Astrocyte (in vitro differentiated cells and primary cell): ENCODE results near the gene SNX27. TPM values are rescaled to one million over a fixed set of nuclear protein-coding genes. Genes with fewer than 3 reads are reported as not detected.

ENCODE experiments used
- DNase-seq: peaks from one replicate; pipeline ENCODE4 v3.0.0-alpha.2; 2010; ENCODE audit warnings: low read depth
- FAIRE-seq: peaks from 2 replicates; lab custom pipeline; 2011; peaks lifted over from hg19 to GRCh38; lab: Jason Lieb, UNC
- H2AFZ ChIP-seq: 2 replicates; pipeline ENCODE4 v1.6.0; 2012; ENCODE audit warnings: low read depth, low read length, inconsistent platforms
- H3K27ac ChIP-seq: 2 replicates; pipeline ENCODE4 v1.5.1; 2011; ENCODE audit warnings: low read depth, low read length, inconsistent platforms
- H3K27me3 ChIP-seq: 2 replicates; pipeline ENCODE4 v1.6.0; 2011; ENCODE audit warnings: low read length, inconsistent platforms; ENCODE audit not compliant: insufficient read depth
- H3K36me3 ChIP-seq: 2 replicates; pipeline ENCODE4 v1.5.1; 2011; ENCODE audit warnings: low read length, inconsistent platforms; ENCODE audit not compliant: insufficient read depth
- H3K4me1 ChIP-seq: 2 replicates; pipeline ENCODE4 v1.5.1; 2011; ENCODE audit warnings: low read length, inconsistent platforms; ENCODE audit not compliant: insufficient read depth
- H3K4me2 ChIP-seq: 2 replicates; pipeline ENCODE4 v1.6.0; 2012; ENCODE audit warnings: low read length, inconsistent platforms
- H3K4me3 ChIP-seq: 2 replicates; pipeline ENCODE4 v1.5.1; 2011; ENCODE audit warnings: low read depth, mild to moderate bottlenecking, low read length, inconsistent platforms; ENCODE audit not compliant: insufficient read depth
- H3K79me2 ChIP-seq: 2 replicates; pipeline ENCODE4 v1.6.0; 2012; ENCODE audit warnings: mild to moderate bottlenecking, low read length, inconsistent platforms; ENCODE audit not compliant: insufficient read depth
- H3K9ac ChIP-seq: 2 replicates; pipeline ENCODE4 v1.6.0; 2012; ENCODE audit warnings: mild to moderate bottlenecking, low read length, inconsistent platforms
- H3K9me3 ChIP-seq: 2 replicates; pipeline ENCODE4 v1.5.1; 2012; ENCODE audit warnings: low read depth, mild to moderate bottlenecking, low read length, inconsistent platforms; ENCODE audit not compliant: insufficient read depth
- H4K20me1 ChIP-seq: 2 replicates; pipeline ENCODE4 v1.6.0; 2012; ENCODE audit warnings: low read length, inconsistent platforms; ENCODE audit not compliant: insufficient read depth
- H3K27ac Mint-ChIP-seq: one replicate; pipeline ENCODE4 v1.8.0; 2021; ENCODE audit warnings: mild to moderate bottlenecking, mixed read lengths; ENCODE audit not compliant: unreplicated experiment
- H3K27me3 Mint-ChIP-seq: one replicate; pipeline ENCODE4 v1.8.0; 2021; ENCODE audit warnings: low read depth, mixed read lengths; ENCODE audit not compliant: unreplicated experiment
- H3K36me3 Mint-ChIP-seq: one replicate; pipeline ENCODE4 v1.8.0; 2021; ENCODE audit warnings: low read depth, mixed read lengths; ENCODE audit not compliant: unreplicated experiment
- H3K4me1 Mint-ChIP-seq: one replicate; pipeline ENCODE4 v1.8.0; 2021; ENCODE audit warnings: low read depth, mixed read lengths; ENCODE audit not compliant: unreplicated experiment
- H3K4me3 Mint-ChIP-seq: one replicate; pipeline ENCODE4 v1.8.0; 2021; ENCODE audit warnings: mild to moderate bottlenecking, moderate library complexity, mixed read lengths; ENCODE audit not compliant: unreplicated experiment
- H3K9me3 Mint-ChIP-seq: one replicate; pipeline ENCODE4 v1.8.0; 2021; ENCODE audit warnings: mild to moderate bottlenecking, mixed read lengths; ENCODE audit not compliant: unreplicated experiment
- CTCF ChIP-seq: IDR thresholded peaks from 2 replicates; pipeline ENCODE4 v1.5.1; 2011; ENCODE audit warnings: low read depth, mild to moderate bottlenecking, inconsistent platforms, low read length, moderate library complexity; ENCODE audit not compliant: insufficient read depth
- EZH2 ChIP-seq: IDR thresholded peaks from 2 replicates; pipeline ENCODE4 v1.6.1; 2012; ENCODE audit warnings: mild to moderate bottlenecking, low read length, inconsistent platforms; ENCODE audit not compliant: insufficient read depth
- total RNA-seq: library from RNA; stranded (reverse); gene quantifications from 2 replicates; pipeline ENCODE4 v1.2.1, GENCODE V29; 2021

SNX27 gene
- total RNA-seq, 1 donor from 2014 or later: 53.1 TPM

- FAIRE-seq: no peak
- H3K36me3 ChIP-seq: no peaks in the 10 kb centered on the region
- Mint-ChIP-seq H3K9me3 (no peaks in the 10 kb centered on the region), H3K4me3 (no peak overlapping the region), H3K27ac (no peak overlapping the region), H3K4me1 (peaks cover 5% of the 10 kb centered on the region), H3K27me3 (no peaks in the 10 kb centered on the region), H3K36me3 (peaks cover 3% of the 10 kb centered on the region)
- no peak overlapping the region for H3K9ac ChIP-seq
- TF ChIP-seq EZH2 (no peak), CTCF (no peak)
- no peak overlapping the region for H3K4me3 ChIP-seq
- no peaks in the 10 kb centered on the region for H3K79me2 ChIP-seq
- no peak overlapping the region for H3K4me2 ChIP-seq
- no peak for DNase-seq
- H2AFZ ChIP-seq: no peak overlapping the region
- no peaks in the 10 kb centered on the region for H4K20me1 ChIP-seq
- no peaks in the 10 kb centered on the region for H3K9me3 ChIP-seq
- peaks cover 6% of the 10 kb centered on the region for H3K4me1 ChIP-seq
- no peaks in the 10 kb centered on the region for H3K27me3 ChIP-seq
- H3K27ac ChIP-seq: no peak overlapping the region
Observed at GRCh38 chr1:151686561-151686960, 74.7 kb downstream of the SNX27 start.

GRCh38 chr1:151689494-151689893 is 77.6 kb downstream of the SNX27 start:
- TF ChIP-seq EZH2: no peak
- no peak for TF ChIP-seq CTCF
- no peak overlapping the region for H3K4me2 ChIP-seq
- no peak overlapping the region for H3K27ac Mint-ChIP-seq
- no peaks in the 10 kb centered on the region for H3K9me3 ChIP-seq
- FAIRE-seq: no peak
- no peak overlapping the region for H3K9ac ChIP-seq
- H3K36me3 Mint-ChIP-seq: peaks cover 8% of the 10 kb centered on the region
- H3K4me3 Mint-ChIP-seq: no peak overlapping the region
- H3K27me3 ChIP-seq: no peaks in the 10 kb centered on the region
- peaks cover 1% of the 10 kb centered on the region for H3K4me1 Mint-ChIP-seq
- no peaks in the 10 kb centered on the region for H3K9me3 Mint-ChIP-seq
- DNase-seq: no peak
- H2AFZ ChIP-seq: no peak overlapping the region
- H3K79me2 ChIP-seq: no peaks in the 10 kb centered on the region
- H3K36me3 ChIP-seq: peaks cover 16% of the 10 kb centered on the region
- H4K20me1 ChIP-seq: no peaks in the 10 kb centered on the region
- no peaks in the 10 kb centered on the region for H3K27me3 Mint-ChIP-seq
- H3K4me1 ChIP-seq: no peaks in the 10 kb centered on the region
- no peak overlapping the region for H3K27ac ChIP-seq
- H3K4me3 ChIP-seq: no peak overlapping the region

GRCh38 chr1:151692226-151692625 is 80.4 kb downstream of the SNX27 start:
- Histone ChIP-seq H2AFZ (no peak overlapping the region), H4K20me1 (no peaks in the 10 kb centered on the region), H3K27me3 (no peaks in the 10 kb centered on the region), H3K79me2 (no peaks in the 10 kb centered on the region), H3K36me3 (peaks cover 26% of the 10 kb centered on the region), H3K4me2 (no peak overlapping the region), H3K9ac (no peak overlapping the region), H3K4me1 (no peaks in the 10 kb centered on the region), H3K9me3 (no peaks in the 10 kb centered on the region), H3K27ac (no peak overlapping the region), H3K4me3 (no peak overlapping the region)
- H3K27me3 Mint-ChIP-seq: no peaks in the 10 kb centered on the region
- peaks cover 19% of the 10 kb centered on the region for H3K36me3 Mint-ChIP-seq
- peaks cover 1% of the 10 kb centered on the region for H3K4me1 Mint-ChIP-seq
- TF ChIP-seq CTCF: no peak
- FAIRE-seq (no peak), DNase-seq (no peak)
- H3K27ac Mint-ChIP-seq: no peak overlapping the region
- no peak overlapping the region for H3K4me3 Mint-ChIP-seq
- no peaks in the 10 kb centered on the region for H3K9me3 Mint-ChIP-seq
